Muscle layer of colon (tissue), 2 donors: ENCODE data around the gene RGP1.

Experiments used
- H3K27ac ChIP-seq: one replicate; pipeline ENCODE4 v1.7.0; 2013; ENCODE audit warnings: low read depth, mild to moderate bottlenecking, low read length, moderate library complexity
- H3K27me3 ChIP-seq, 2 donors: one replicate each; pipeline ENCODE4 v1.7.0; 2013; ENCODE audit warnings: low read length in 2 of 2, mild to moderate bottlenecking in 2 of 2; ENCODE audit not compliant: insufficient read depth in 2 of 2, control insufficient read depth in 1 of 2
- H3K36me3 ChIP-seq: one replicate; pipeline ENCODE4 v1.7.0; 2013; ENCODE audit warnings: mild to moderate bottlenecking, low read length; ENCODE audit not compliant: insufficient read depth
- H3K4me1 ChIP-seq: one replicate; pipeline ENCODE4 v1.7.0; 2013; ENCODE audit warnings: mild to moderate bottlenecking, low read length; ENCODE audit not compliant: insufficient read depth
- H3K4me3 ChIP-seq, 2 donors: one replicate each; pipeline ENCODE4 v1.7.0; 2013; ENCODE audit warnings: low read length in 2 of 2, low read depth in 1 of 2, mild to moderate bottlenecking in 1 of 2, moderate library complexity in 1 of 2
- H3K9ac ChIP-seq: one replicate; pipeline ENCODE4 v1.7.0; 2013; ENCODE audit warnings: low read length
- H3K9me3 ChIP-seq: one replicate; pipeline ENCODE4 v1.7.0; 2013; ENCODE audit warnings: mild to moderate bottlenecking, low read length
- donor health status: abdominal sarcoma.
- donor health status: Adenocarcinoma of cecum.

Gene RGP1

GRCh38 chr9:35759795-35760194, 10.7 kb downstream of the RGP1 start:
- H3K9ac ChIP-seq, result no peak overlapping the region
- peaks cover 23% of the 10 kb centered on the region for H3K4me1 ChIP-seq
- no peaks in the 10 kb centered on the region for H3K9me3 ChIP-seq
- no peak overlapping the region for H3K27ac ChIP-seq
- H3K36me3 ChIP-seq, result no peaks in the 10 kb centered on the region
- no peaks in the 10 kb centered on the region for H3K27me3 ChIP-seq
- H3K4me3 ChIP-seq, result no peak overlapping the region

DNA sequence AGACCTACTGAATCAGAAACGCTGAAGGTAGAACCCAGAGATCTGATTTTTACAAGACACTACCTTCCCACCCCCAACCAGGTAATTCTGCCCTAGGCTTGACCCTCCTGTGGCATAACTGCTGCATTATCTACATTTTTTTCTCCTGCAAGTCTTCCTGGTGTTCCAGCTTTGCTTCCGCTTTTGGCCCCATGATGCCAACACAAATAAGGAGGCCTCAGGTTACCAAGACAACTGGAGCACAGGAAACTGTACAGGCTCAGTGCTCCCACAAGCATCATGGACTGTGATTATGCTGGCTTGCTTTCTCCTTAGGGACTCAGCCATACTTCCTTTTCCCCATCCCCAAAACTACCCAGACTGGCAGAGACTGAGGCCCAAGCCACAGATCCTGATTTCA, 11.6 kb downstream of the RGP1 start:
- H3K36me3 ChIP-seq, result no peaks in the 10 kb centered on the region
- no peak overlapping the region for H3K4me3 ChIP-seq
- no peak overlapping the region for H3K9ac ChIP-seq
- no peak overlapping the region for H3K27ac ChIP-seq
- H3K27me3 ChIP-seq, result no peaks in the 10 kb centered on the region
- H3K9me3 ChIP-seq, result no peaks in the 10 kb centered on the region
- H3K4me1 ChIP-seq, result peaks cover 23% of the 10 kb centered on the region

GRCh38 chr9:35763181-35763580, 14.1 kb downstream of the RGP1 start:
- no peaks in the 10 kb centered on the region for H3K9me3 ChIP-seq
- no peak overlapping the region for H3K27ac ChIP-seq
- no peaks in the 10 kb centered on the region for H3K36me3 ChIP-seq
- peaks cover 10% of the 10 kb centered on the region for H3K4me1 ChIP-seq
- H3K9ac ChIP-seq, result no peak overlapping the region
- no peak overlapping the region for H3K4me3 ChIP-seq
- no peaks in the 10 kb centered on the region for H3K27me3 ChIP-seq

GRCh38 chr9:35763803-35764202, 14.7 kb downstream of the RGP1 start:
- Histone ChIP-seq H3K9me3 (no peaks in the 10 kb centered on the region), H3K27ac (no peak overlapping the region), H3K36me3 (no peaks in the 10 kb centered on the region), H3K4me3 (no peak overlapping the region), H3K4me1 (peaks cover 3% of the 10 kb centered on the region), H3K9ac (no peak overlapping the region), H3K27me3 (no peaks in the 10 kb centered on the region)

DNA sequence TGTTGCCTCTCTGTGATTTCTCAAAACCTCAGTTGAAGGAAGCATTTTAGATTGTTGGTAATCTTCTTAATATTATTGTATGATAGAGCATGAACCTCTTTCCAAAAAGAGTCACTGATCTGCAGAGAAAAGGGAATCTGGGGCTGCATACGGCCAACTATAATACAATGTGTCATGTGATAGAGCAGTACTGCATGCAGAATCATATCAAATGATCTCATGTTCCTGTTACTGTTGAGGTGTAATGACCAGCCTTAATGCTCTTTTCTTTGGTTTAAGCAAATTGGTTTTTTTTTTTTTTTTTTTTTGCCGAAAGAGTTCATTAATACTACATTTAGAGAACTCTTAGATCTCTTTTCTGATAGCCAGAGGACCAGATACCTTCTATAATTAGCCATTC, 17.9 kb downstream of the RGP1 start:
- Histone ChIP-seq H3K4me3 (no peak overlapping the region), H3K27me3 (no peaks in the 10 kb centered on the region), H3K9me3 (no peaks in the 10 kb centered on the region), H3K9ac (no peak overlapping the region), H3K27ac (no peak overlapping the region), H3K4me1 (peaks cover 22% of the 10 kb centered on the region), H3K36me3 (no peaks in the 10 kb centered on the region)

GRCh38 chr9:35767458-35767857, 18.4 kb downstream of the RGP1 start:
- H3K27me3 ChIP-seq, result no peaks in the 10 kb centered on the region
- no peaks in the 10 kb centered on the region for H3K9me3 ChIP-seq
- H3K4me3 ChIP-seq, result no peak overlapping the region
- no peaks in the 10 kb centered on the region for H3K36me3 ChIP-seq
- no peak overlapping the region for H3K27ac ChIP-seq
- H3K9ac ChIP-seq, result no peak overlapping the region
- H3K4me1 ChIP-seq, result peaks cover 22% of the 10 kb centered on the region

DNA sequence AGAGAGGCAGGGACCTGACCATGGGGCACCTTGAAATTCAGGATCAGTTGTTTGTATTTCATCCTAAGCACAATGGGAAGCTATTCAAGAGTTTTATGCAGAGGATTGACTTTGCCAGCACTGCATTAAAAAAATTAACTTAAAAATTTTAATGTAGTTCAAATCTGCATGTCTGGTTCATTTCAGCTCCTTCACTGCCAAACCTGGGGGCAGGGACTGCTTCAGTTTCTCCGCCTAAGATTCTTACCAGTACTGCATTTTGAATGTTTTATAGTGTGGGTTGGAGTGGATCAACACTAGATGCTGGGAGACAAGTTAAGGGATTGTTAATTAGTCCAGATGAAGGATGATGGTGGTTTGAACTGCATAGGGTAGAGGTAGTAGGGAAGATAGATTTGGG, 20.7 kb downstream of the RGP1 start:
- Histone ChIP-seq H3K9ac (no peak overlapping the region), H3K36me3 (no peaks in the 10 kb centered on the region), H3K27ac (no peak overlapping the region), H3K27me3 (no peaks in the 10 kb centered on the region), H3K4me1 (peaks cover 22% of the 10 kb centered on the region), H3K4me3 (no peak overlapping the region), H3K9me3 (no peaks in the 10 kb centered on the region)

DNA sequence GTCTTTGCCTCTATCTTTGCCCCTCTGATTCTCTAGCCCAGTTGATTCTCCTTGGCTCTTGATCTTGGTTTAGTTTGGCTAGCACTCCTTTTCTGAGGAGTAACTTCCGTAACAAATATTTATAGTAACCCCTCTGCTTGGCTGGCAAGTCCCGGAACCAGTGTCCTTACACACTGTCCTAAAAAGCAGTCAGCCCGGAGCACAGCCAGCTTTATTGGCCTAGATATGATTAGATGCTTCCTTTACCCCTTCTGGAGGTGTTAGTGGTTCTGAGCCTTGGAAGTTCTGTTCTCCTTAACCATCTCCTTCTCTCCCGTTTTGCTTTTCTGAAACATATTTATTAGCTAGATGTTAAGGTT, 22.0 kb downstream of the RGP1 start:
- H3K27ac ChIP-seq, result no peak overlapping the region
- no peaks in the 10 kb centered on the region for H3K27me3 ChIP-seq
- no peak overlapping the region for H3K9ac ChIP-seq
- H3K9me3 ChIP-seq, result no peaks in the 10 kb centered on the region
- peaks cover 22% of the 10 kb centered on the region for H3K4me1 ChIP-seq
- H3K36me3 ChIP-seq, result no peaks in the 10 kb centered on the region
- no peak overlapping the region for H3K4me3 ChIP-seq

DNA sequence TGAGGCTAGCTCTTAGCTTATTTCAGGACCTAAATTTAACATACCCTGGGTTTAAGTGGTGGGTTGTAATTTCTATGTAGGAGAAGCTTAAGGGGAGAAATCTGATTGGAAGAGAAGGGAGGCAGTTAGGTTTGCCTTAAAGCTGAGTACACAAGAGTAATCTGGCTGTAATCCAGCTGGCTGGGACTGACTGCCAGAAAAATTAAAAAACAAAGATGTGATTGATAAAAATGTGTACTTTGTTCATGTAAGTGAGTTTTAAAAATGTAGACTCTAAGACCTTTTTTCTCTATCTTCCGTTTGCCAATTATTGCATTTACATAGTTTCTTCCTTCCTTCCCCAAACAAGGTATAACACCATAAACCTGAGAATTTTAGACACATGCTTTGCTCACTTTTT, 22.4 kb downstream of the RGP1 start:
- no peaks in the 10 kb centered on the region for H3K27me3 ChIP-seq
- no peak overlapping the region for H3K4me3 ChIP-seq
- no peaks in the 10 kb centered on the region for H3K36me3 ChIP-seq
- no peak overlapping the region for H3K9ac ChIP-seq
- H3K27ac ChIP-seq, result no peak overlapping the region
- no peaks in the 10 kb centered on the region for H3K9me3 ChIP-seq
- H3K4me1 ChIP-seq, result peaks cover 22% of the 10 kb centered on the region

GRCh38 chr9:35771943-35772342, 22.9 kb downstream of the RGP1 start:
- Histone ChIP-seq H3K9me3 (no peaks in the 10 kb centered on the region), H3K4me1 (peaks cover 22% of the 10 kb centered on the region), H3K27me3 (no peaks in the 10 kb centered on the region), H3K4me3 (no peak overlapping the region), H3K36me3 (no peaks in the 10 kb centered on the region), H3K9ac (no peak overlapping the region), H3K27ac (no peak overlapping the region)

DNA sequence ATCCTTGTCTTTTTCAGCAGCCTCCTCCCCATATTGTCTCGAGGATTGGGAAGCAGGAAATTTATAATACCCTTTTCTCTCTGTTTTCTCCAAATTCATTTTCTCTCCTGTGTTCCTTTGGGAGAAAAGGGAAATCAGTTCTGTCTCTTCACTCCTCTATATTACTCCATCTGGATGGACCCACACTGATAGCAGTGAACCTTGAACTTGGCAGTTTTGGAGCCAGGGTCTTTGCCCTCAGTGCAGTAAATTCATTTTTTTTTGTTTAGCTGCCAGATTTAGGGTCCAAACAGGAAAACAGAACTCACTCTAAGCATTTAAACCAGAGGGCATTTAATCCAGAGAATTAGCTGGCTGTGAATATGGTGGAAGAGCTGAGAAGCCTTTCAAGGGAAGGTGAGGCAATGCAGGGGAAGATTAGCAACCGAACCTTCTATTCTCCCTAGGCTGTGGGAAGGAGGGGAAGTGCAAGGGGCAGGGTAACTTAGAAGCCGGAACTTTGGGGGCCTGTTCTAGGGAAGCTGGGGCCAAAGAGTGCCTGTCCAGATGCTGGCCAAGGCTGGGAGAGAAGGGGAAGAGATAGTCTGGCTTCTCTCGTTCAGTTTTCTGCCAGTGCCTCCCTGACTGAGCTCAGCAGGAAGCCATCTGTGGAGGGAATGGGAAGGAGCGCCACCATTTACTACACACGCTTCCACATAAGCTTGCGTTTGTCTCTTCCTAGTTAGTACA, 26.0 kb downstream of the RGP1 start:
- Histone ChIP-seq H3K9ac (no peak overlapping the region), H3K4me3 (no peak overlapping the region), H3K36me3 (no peaks in the 10 kb centered on the region), H3K27ac (no peak overlapping the region), H3K27me3 (no peaks in the 10 kb centered on the region), H3K9me3 (no peaks in the 10 kb centered on the region), H3K4me1 (peaks cover 20% of the 10 kb centered on the region)

DNA sequence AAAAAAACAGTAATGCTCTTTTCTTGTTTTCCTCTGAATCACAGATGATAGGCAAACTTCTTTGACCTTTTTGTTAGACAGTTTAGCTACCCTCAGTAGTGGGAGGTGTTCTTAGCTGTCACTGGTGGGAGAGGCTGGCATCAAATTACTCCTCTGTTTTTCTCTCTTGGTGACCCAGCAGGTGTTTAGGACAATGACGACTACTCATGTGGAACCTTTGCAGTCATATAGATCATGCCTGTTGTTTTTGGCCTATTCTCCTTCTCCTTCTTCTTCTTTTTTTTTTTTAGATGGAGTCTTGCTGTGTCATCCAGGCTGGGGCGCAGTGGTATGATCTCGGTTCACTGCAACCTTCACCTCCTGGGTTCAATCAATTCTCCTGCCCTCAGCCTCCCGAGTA, 26.9 kb downstream of the RGP1 start:
- H3K4me1 ChIP-seq, result peaks cover 10% of the 10 kb centered on the region
- no peak overlapping the region for H3K27ac ChIP-seq

More for the DNA sequence above, 26.9 kb downstream of the RGP1 start:
- Histone ChIP-seq H3K9ac (no peak overlapping the region), H3K36me3 (no peaks in the 10 kb centered on the region), H3K27me3 (no peaks in the 10 kb centered on the region), H3K4me3 (no peak overlapping the region), H3K9me3 (no peaks in the 10 kb centered on the region)
